Neural cell (in vitro differentiated cells): Measurements from ENCODE around the gene RFWD3. TPM values are rescaled to one million over a fixed set of nuclear protein-coding genes. Genes with fewer than 3 reads are reported as not detected.

Experiments
- H2AFZ ChIP-seq: fragments of 200-600, 300-800 bp; sonication (generic), shearing (Covaris generic); 2 replicates; pipeline ENCODE4 v1.6.0; 2014; ENCODE audit warnings: low read depth, mild to moderate bottlenecking, antibody characterized with exemption, low read length, moderate library complexity
- H3F3A ChIP-seq: fragments of 200-600 bp; shearing (Covaris generic); 2 replicates; pipeline ENCODE4 v1.6.1; 2016; ENCODE audit warnings: mild to moderate bottlenecking, moderate library complexity, mixed read lengths, antibody characterized with exemption, low read length; ENCODE audit not compliant: insufficient read depth, poor library complexity, severe bottlenecking
- H3K27ac ChIP-seq: fragments of 200-600, 300-800 bp; sonication (generic), shearing (Covaris generic); 2 replicates; pipeline ENCODE4 v1.5.1; 2014; ENCODE audit warnings: mild to moderate bottlenecking, low read length, moderate library complexity
- H3K27me3 ChIP-seq: fragments of 300-800, 200-600 bp; sonication (generic), shearing (Covaris generic); 2 replicates; pipeline ENCODE4 v1.6.0; 2014; ENCODE audit warnings: mild to moderate bottlenecking, low read depth, low read length, moderate library complexity; ENCODE audit not compliant: insufficient read depth
- H3K36me3 ChIP-seq: fragments of 300-800, 200-600 bp; sonication (generic), shearing (Covaris generic); 2 replicates; pipeline ENCODE4 v1.5.1; 2014; ENCODE audit warnings: mild to moderate bottlenecking, antibody characterized with exemption, low read length, moderate library complexity; ENCODE audit not compliant: insufficient read depth
- H3K4me2 ChIP-seq: fragments of 300-800, 200-600 bp; sonication (generic), shearing (Covaris generic); 2 replicates; pipeline ENCODE4 v1.6.0; 2014; ENCODE audit warnings: mild to moderate bottlenecking, low read length
- H3K4me3 ChIP-seq: fragments of 300-800, 200-600 bp; sonication (generic), shearing (Covaris generic); 2 replicates; pipeline ENCODE4 v1.5.1; 2014; ENCODE audit warnings: mild to moderate bottlenecking, low read length, moderate library complexity
- H3K79me2 ChIP-seq: fragments of 200-600 bp; shearing (Covaris generic); replicated peaks from 2 replicates; pipeline ENCODE4 v1.6.0; 2014; ENCODE audit warnings: mild to moderate bottlenecking, low read length, moderate library complexity; ENCODE audit not compliant: insufficient read depth
- H3K9ac ChIP-seq: fragments of 300-800, 200-600 bp; sonication (generic), shearing (Covaris generic); 2 replicates; pipeline ENCODE4 v1.6.1; 2016; ENCODE audit warnings: mild to moderate bottlenecking, low read length, mixed read lengths
- H3K9me2 ChIP-seq: fragments of 200-600 bp; shearing (Covaris generic); 2 replicates; pipeline ENCODE4 v1.6.1; 2016; ENCODE audit warnings: mild to moderate bottlenecking, low read length, mixed read lengths; ENCODE audit not compliant: insufficient read depth
- H3K9me3 ChIP-seq: fragments of 200-600, 300-800 bp; sonication (generic), shearing (Covaris generic); 2 replicates; pipeline ENCODE4 v1.6.1; 2016; ENCODE audit warnings: mild to moderate bottlenecking, mixed run types, low read length, moderate library complexity, mixed read lengths
- H4K20me1 ChIP-seq: fragments of 200-600 bp; shearing (Covaris generic); 2 replicates; pipeline ENCODE4 v1.6.1; 2016; ENCODE audit warnings: mild to moderate bottlenecking, mixed run types; ENCODE audit not compliant: insufficient read depth
- CTCF ChIP-seq: fragments of 450-650 bp; IDR thresholded peaks from 2 replicates; pipeline ENCODE4 v1.5.1; 2014; ENCODE audit warnings: antibody characterized with exemption, mild to moderate bottlenecking, moderate library complexity; ENCODE audit not compliant: poor library complexity, severe bottlenecking
- EP300 ChIP-seq: fragments of 450-650 bp; conservative IDR thresholded peaks from 2 replicates; pipeline ENCODE4 v1.6.1; 2014; ENCODE audit warnings: antibody characterized with exemption, mild to moderate bottlenecking, moderate library complexity; ENCODE audit not compliant: poor library complexity, severe bottlenecking
- EZH2 ChIP-seq: fragments of 200-600, 300-800 bp; shearing (Covaris generic), sonication (generic); IDR thresholded peaks from 2 replicates; pipeline ENCODE4 v1.6.1; 2014; ENCODE audit warnings: antibody characterized with exemption, low read length, borderline replicate concordance, mild to moderate bottlenecking; ENCODE audit not compliant: insufficient read depth, poor library complexity, severe bottlenecking
- MXI1 ChIP-seq: fragments of 450-650 bp; conservative IDR thresholded peaks from 2 replicates; pipeline ENCODE4 v1.6.1; 2014; ENCODE audit warnings: antibody characterized with exemption, mild to moderate bottlenecking; ENCODE audit not compliant: poor library complexity, severe bottlenecking
- POLR2AphosphoS5 ChIP-seq: IDR thresholded peaks from 2 replicates; pipeline ENCODE4 v1.6.1; 2012
- RAD21 ChIP-seq: fragments of 450-650 bp; conservative IDR thresholded peaks from 2 replicates; pipeline ENCODE4 v1.6.1; 2014; ENCODE audit warnings: antibody characterized with exemption, mild to moderate bottlenecking, moderate library complexity
- REST ChIP-seq: IDR thresholded peaks from 2 replicates; pipeline ENCODE4 v1.6.1; 2012; ENCODE audit warnings: borderline replicate concordance
- SMC3 ChIP-seq: fragments of 450-650 bp; conservative IDR thresholded peaks from 2 replicates; pipeline ENCODE4 v1.6.1; 2014; ENCODE audit warnings: antibody characterized with exemption, mild to moderate bottlenecking, moderate library complexity; ENCODE audit not compliant: poor library complexity
- TAF1 ChIP-seq: IDR thresholded peaks from 2 replicates; pipeline ENCODE4 v1.6.1; 2012; ENCODE audit warnings: low read depth
- polyA plus RNA-seq: library from polyadenylated mRNA; depleted of rRNA; stranded (reverse); fragments of >200 nt; gene quantifications from 2 replicates; pipeline ENCODE4 v1.2.3, GENCODE V29; 2014

Gene RFWD3
- polyA plus RNA-seq, 1 donor from 2014 or later: 10.7 TPM

DNA sequence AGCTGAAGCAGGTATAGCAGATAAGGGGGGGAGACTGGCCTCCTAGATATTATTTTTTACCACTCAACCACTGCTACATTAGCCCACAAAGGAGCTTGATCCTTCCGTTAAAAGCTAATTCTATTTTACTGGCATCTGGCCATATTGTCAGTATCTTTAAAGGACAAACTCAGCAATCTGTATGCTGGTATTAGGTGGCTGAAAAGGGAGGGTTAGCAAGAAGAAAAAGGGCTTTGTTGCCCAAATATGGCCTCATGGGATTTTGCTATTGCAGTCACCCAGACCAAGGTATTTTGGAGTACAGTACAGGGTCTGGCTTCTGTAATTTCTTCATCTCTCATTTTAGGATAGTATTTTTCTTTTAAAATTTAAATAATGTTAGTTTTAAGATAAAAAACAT is 14.4 kb downstream of the RFWD3 start:
- Histone ChIP-seq H3K9me3 (no peaks in the 10 kb centered on the region), H2AFZ (no peak overlapping the region), H3K9ac (no peak overlapping the region), H4K20me1 (no peaks in the 10 kb centered on the region), H3K4me3 (no peak overlapping the region), H3K4me2 (no peak overlapping the region), H3K79me2 (peaks cover 20% of the 10 kb centered on the region), H3K27me3 (no peaks in the 10 kb centered on the region), H3F3A (no peaks in the 10 kb centered on the region), H3K36me3 (no peaks in the 10 kb centered on the region), H3K9me2 (no peaks in the 10 kb centered on the region), H3K27ac (no peak overlapping the region)
- TF ChIP-seq EZH2 (no peak), TAF1 (no peak), REST (no peak), MXI1 (no peak), EP300 (no peak), POLR2AphosphoS5 (no peak), RAD21 (no peak), CTCF (no peak)

- Histone ChIP-seq H4K20me1 (no peaks in the 10 kb centered on the region), H3K27me3 (no peaks in the 10 kb centered on the region), H3K27ac (no peak overlapping the region), H3K36me3 (no peaks in the 10 kb centered on the region), H3F3A (no peaks in the 10 kb centered on the region), H2AFZ (no peak overlapping the region), H3K4me3 (no peak overlapping the region), H3K9me2 (no peaks in the 10 kb centered on the region), H3K4me2 (no peak overlapping the region), H3K9me3 (no peaks in the 10 kb centered on the region), H3K79me2 (peaks cover 16% of the 10 kb centered on the region), H3K9ac (no peak overlapping the region)
- TF ChIP-seq CTCF (no peak), EZH2 (no peak), EP300 (no peak), MXI1 (no peak), TAF1 (no peak), POLR2AphosphoS5 (no peak), RAD21 (no peak), REST (no peak), SMC3 (no peak)
Measured at GRCh38 chr16:74651841-74652240, 14.8 kb downstream of the RFWD3 start.
